SK-N-SH (cell line): ENCODE measurements around the gene TTC32.

ENCODE experiments used
- CTCF ChIP-seq: fragments of 200-600 bp; sonication (generic); IDR thresholded peaks from 2 replicates; pipeline ENCODE4 v1.6.1; 2017; ENCODE audit warnings: antibody characterized with exemption, mild to moderate bottlenecking, moderate library complexity
- EP300 ChIP-seq, 2 experiments: IDR thresholded peaks; 2 replicates each; pipeline versions ENCODE4 v1.4.0 to v1.6.1; 2012; ENCODE audit warnings: borderline replicate concordance in 1 of 2, low read depth in 1 of 2, low read length in 1 of 2
- JUND ChIP-seq: IDR thresholded peaks from 2 replicates; pipeline ENCODE4 v1.4.0; 2012
- MAX ChIP-seq: IDR thresholded peaks from 2 replicates; pipeline ENCODE4 v1.4.0; 2012; ENCODE audit warnings: low read depth
- NFIC ChIP-seq: IDR thresholded peaks from 2 replicates; pipeline ENCODE4 v1.4.0; 2012; ENCODE audit warnings: borderline replicate concordance
- NRF1 ChIP-seq: IDR thresholded peaks from 2 replicates; pipeline ENCODE4 v1.6.1; 2012; ENCODE audit warnings: low read depth, mild to moderate bottlenecking, low read length
- POLR2AphosphoS5 ChIP-seq: IDR thresholded peaks from 2 replicates; pipeline ENCODE4 v1.6.1; 2012; ENCODE audit warnings: low read depth, low read length
- REST ChIP-seq: IDR thresholded peaks from 2 replicates; pipeline ENCODE4 v1.6.1; 2012; ENCODE audit warnings: mild to moderate bottlenecking, low read depth, low read length, moderate library complexity
- SIN3A ChIP-seq: IDR thresholded peaks from 2 replicates; pipeline ENCODE4 v1.6.1; 2012; ENCODE audit warnings: low read depth, mild to moderate bottlenecking, low read length, moderate library complexity, borderline replicate concordance
- SMC3 ChIP-seq: IDR thresholded peaks from 2 replicates; pipeline ENCODE4 v1.6.1; 2012; ENCODE audit warnings: low read depth, low read length, improper control_type of control experiment
- TAF1 ChIP-seq: IDR thresholded peaks from 2 replicates; pipeline ENCODE4 v1.6.1; 2012; ENCODE audit warnings: low read depth, mild to moderate bottlenecking, low read length, moderate library complexity, borderline replicate concordance
- USF2 ChIP-seq: fragments of 150-350 bp; IDR thresholded peaks from 2 replicates; pipeline ENCODE4 v1.6.1; 2017; ENCODE audit warnings: antibody characterized with exemption, low read length, low read depth, borderline replicate concordance
- YY1 ChIP-seq: IDR thresholded peaks from 2 replicates; pipeline ENCODE4 v1.4.0; 2012; ENCODE audit warnings: low read depth, mild to moderate bottlenecking

- TF ChIP-seq SIN3A (no peak), CTCF (no peak), YY1 (no peak), POLR2AphosphoS5 (no peak), TAF1 (no peak), REST (no peak), MAX (no peak), EP300 (IDR thresholded peaks at IDR 0.05; ENCODE audit: borderline replicate concordance in 1 of 2, low read depth in 1 of 2, low read length in 1 of 2) (no peak), NFIC (no peak), USF2 (no peak), JUND (no peak), SMC3 (no peak), NRF1 (no peak)
Measured at GRCh38 chr2:19868224-19868623, 33.6 kb downstream of the TTC32 start.
